GM19328 (cell line): ENCODE data around the gene SEMA4D.
"Not testable (repeated sequence)": the region's sequence is repeated elsewhere in the genome, so short reads cannot be mapped to it uniquely, and the experiment has no call there.

Experiments
- ATAC-seq: cut with Tn5 transposase; IDR thresholded peaks from one replicate; pipeline ENCODE4 v1.9.1; 2021; ENCODE audit warnings: mild to moderate bottlenecking, moderate library complexity; ENCODE audit not compliant: unreplicated experiment

SEMA4D gene

GRCh38 chr9:89482901-89483361, 15.0 kb downstream of the SEMA4D start:
- no peak for ATAC-seq

- no peak for ATAC-seq
Measured at GRCh38 chr9:89482056-89482851, 15.7 kb downstream of the SEMA4D start.

GRCh38 chr9:89481538-89481915, 16.4 kb downstream of the SEMA4D start:
- no peak for ATAC-seq

- ATAC-seq = no peak
Measured at GRCh38 chr9:89480825-89481537, 16.9 kb downstream of the SEMA4D start.

- ATAC-seq = not testable (repeated sequence)
Measured at GRCh38 chr9:89480372-89480771, 17.5 kb downstream of the SEMA4D start.

- ATAC-seq = not testable (repeated sequence)
Measured at GRCh38 chr9:89479669-89480011, 18.3 kb downstream of the SEMA4D start.

- no peak for ATAC-seq
Measured at GRCh38 chr9:89478821-89479668, 18.9 kb downstream of the SEMA4D start.

- ATAC-seq = no peak
Measured at GRCh38 chr9:89477811-89478630, 19.9 kb downstream of the SEMA4D start.

- ATAC-seq = no peak
Measured at GRCh38 chr9:89477384-89477783, 20.5 kb downstream of the SEMA4D start.

GRCh38 chr9:89476546-89476945, 21.4 kb downstream of the SEMA4D start:
- no peak for ATAC-seq

- no peak for ATAC-seq
Measured at GRCh38 chr9:89475891-89476440, 21.9 kb downstream of the SEMA4D start.

- ATAC-seq = no peak
Measured at GRCh38 chr9:89474939-89475338, 23.0 kb downstream of the SEMA4D start.

GRCh38 chr9:89473762-89474469, 24.0 kb downstream of the SEMA4D start:
- ATAC-seq = no peak

- not testable (repeated sequence) for ATAC-seq
Measured at GRCh38 chr9:89471796-89472320, 26.1 kb downstream of the SEMA4D start.

GRCh38 chr9:89471390-89471789, 26.5 kb downstream of the SEMA4D start:
- ATAC-seq = no peak

- ATAC-seq = no peak
Measured at GRCh38 chr9:89470224-89470839, 27.6 kb downstream of the SEMA4D start.

GRCh38 chr9:89469003-89469402, 28.9 kb downstream of the SEMA4D start:
- no peak for ATAC-seq

GRCh38 chr9:89468281-89468960, 29.5 kb downstream of the SEMA4D start:
- ATAC-seq = no peak
